GM21360 (cell line): Measurements from ENCODE around the gene FKBP5.
"Not testable (repeated sequence)": the region's sequence is repeated elsewhere in the genome, so short reads cannot be mapped to it uniquely, and the experiment has no call there.

Source experiments
- ATAC-seq: cut with Tn5 transposase; IDR thresholded peaks from one replicate; pipeline ENCODE4 v1.9.1; 2021; ENCODE audit warnings: mild to moderate bottlenecking, moderate library complexity; ENCODE audit not compliant: unreplicated experiment

The FKBP5 gene

GRCh38 chr6:35691027-35691824 lies 2.5 kb upstream of the FKBP5 start:
- ATAC-seq, result no peak

GRCh38 chr6:35690484-35690883 lies 1.8 kb upstream of the FKBP5 start:
- no peak for ATAC-seq

GRCh38 chr6:35690006-35690405 lies 1.3 kb upstream of the FKBP5 start:
- not testable (repeated sequence) for ATAC-seq

GRCh38 chr6:35687658-35688604 lies 784 bp downstream of the FKBP5 start:
- ATAC-seq, result peak; percentile 40

- ATAC-seq, result no peak
Observed at GRCh38 chr6:35686873-35687555, 1.7 kb downstream of the FKBP5 start.

GRCh38 chr6:35686436-35686835 lies 2.3 kb downstream of the FKBP5 start:
- no peak for ATAC-seq

- no peak for ATAC-seq
Observed at GRCh38 chr6:35683267-35683666, 5.4 kb downstream of the FKBP5 start.

- ATAC-seq, result no peak
Observed at GRCh38 chr6:35681298-35681697, 7.4 kb downstream of the FKBP5 start.

- no peak for ATAC-seq
Observed at GRCh38 chr6:35679399-35679798, 9.3 kb downstream of the FKBP5 start.

- ATAC-seq, result no peak
Observed at GRCh38 chr6:35678814-35679213, 9.9 kb downstream of the FKBP5 start.

- ATAC-seq, result no peak
Observed at GRCh38 chr6:35678021-35678654, 10.6 kb downstream of the FKBP5 start.

- no peak for ATAC-seq
Observed at GRCh38 chr6:35677456-35677855, 11.3 kb downstream of the FKBP5 start.

- ATAC-seq, result no peak
Observed at GRCh38 chr6:35675871-35676459, 12.8 kb downstream of the FKBP5 start.

- no peak for ATAC-seq
Observed at GRCh38 chr6:35674594-35674993, 14.1 kb downstream of the FKBP5 start.

- no peak for ATAC-seq
Observed at GRCh38 chr6:35673755-35674154, 15.0 kb downstream of the FKBP5 start.

- not testable (repeated sequence) for ATAC-seq
Observed at GRCh38 chr6:35673284-35673666, 15.4 kb downstream of the FKBP5 start.

- ATAC-seq, result not testable (repeated sequence)
Observed at GRCh38 chr6:35670453-35670852, 18.3 kb downstream of the FKBP5 start.

- ATAC-seq, result no peak
Observed at GRCh38 chr6:35669451-35670045, 19.2 kb downstream of the FKBP5 start.

GRCh38 chr6:35668744-35669450 lies 19.8 kb downstream of the FKBP5 start:
- no peak for ATAC-seq
